PC-3 (cell line): ENCODE results near the gene DDX53. TPM values are rescaled to one million over a fixed set of nuclear protein-coding genes. Genes with fewer than 3 reads are reported as not detected.

Source experiments
- ATAC-seq: fragments of 200-7000 bp; cut with Tn5 transposase; 2 replicates; pipeline ENCODE4 v1.9.1; 2020; ENCODE audit warnings: mild to moderate bottlenecking, moderate library complexity
- BruUV-seq: library from RNA; stranded (reverse); fragments of 400-500 nt; replicated peaks from 2 replicates; lab custom pipeline; 2021; lab: Mats Ljungman, UMichigan
- CTCF ChIA-PET: fragments of 300-600 bp; sonication (Branson Sonifier 250); formaldehyde crosslinking; loops from one replicate; lab custom pipeline; 2022; ENCODE audit warnings: antibody characterized with exemption; lab: Charles Lee
- POLR2A ChIA-PET: fragments of 300-600 bp; sonication (Branson Sonifier 250); formaldehyde crosslinking; loops from one replicate; lab custom pipeline; 2022; ENCODE audit warnings: antibody characterized with exemption; ENCODE audit not compliant: unreplicated experiment; lab: Charles Lee
- DNase-seq: peaks from one replicate; pipeline ENCODE4 v3.0.0-alpha.2; 2015
- H2AFZ ChIP-seq: fragments of 300-600 bp; sonication (generic); 2 replicates; pipeline ENCODE4 v1.6.0; 2016; ENCODE audit warnings: antibody characterized with exemption, low read length
- H3F3A ChIP-seq: fragments of 300-600 bp; sonication (generic); one replicate; pipeline ENCODE4 v1.6.0; 2017; ENCODE audit warnings: antibody characterized with exemption, low read length, control low read depth, mild to moderate bottlenecking; ENCODE audit not compliant: unreplicated experiment
- H3K27ac ChIP-seq: fragments of 300-600 bp; sonication (generic); 2 replicates; pipeline ENCODE4 v1.5.1; 2016; ENCODE audit warnings: mild to moderate bottlenecking, low read length
- H3K27me3 ChIP-seq: fragments of 300-600 bp; sonication (generic); 2 replicates; pipeline ENCODE4 v1.6.1; 2016; ENCODE audit warnings: low read length, mixed read lengths
- H3K36me3 ChIP-seq: fragments of 300-600 bp; sonication (generic); 2 replicates; pipeline ENCODE4 v1.6.1; 2016; ENCODE audit warnings: low read depth, mixed run types, low read length, mixed read lengths
- H3K4me1 ChIP-seq: fragments of 300-600 bp; sonication (generic); 2 replicates; pipeline ENCODE4 v1.5.1; 2016; ENCODE audit warnings: low read length; ENCODE audit not compliant: insufficient read depth
- H3K4me2 ChIP-seq: fragments of 300-600 bp; sonication (generic); 2 replicates; pipeline ENCODE4 v1.6.0; 2016; ENCODE audit warnings: low read length
- H3K4me3 ChIP-seq: fragments of 300-600 bp; sonication (generic); 2 replicates; pipeline ENCODE4 v1.5.1; 2016; ENCODE audit warnings: mild to moderate bottlenecking, low read length, mixed read lengths
- H3K79me2 ChIP-seq: fragments of 300-600 bp; sonication (generic); 2 replicates; pipeline ENCODE4 v1.6.1; 2017; ENCODE audit warnings: low read length, mixed read lengths
- H3K9ac ChIP-seq: fragments of 300-600 bp; sonication (generic); 2 replicates; pipeline ENCODE4 v1.6.0; 2016; ENCODE audit warnings: mild to moderate bottlenecking, low read length
- H3K9me2 ChIP-seq: fragments of 300-600 bp; sonication (generic); replicated peaks from 2 replicates; pipeline ENCODE4 v1.6.1; 2016; ENCODE audit warnings: mixed run types, low read length, mixed read lengths
- H3K9me3 ChIP-seq: fragments of 300-600 bp; sonication (generic); 2 replicates; pipeline ENCODE4 v1.6.1; 2016; ENCODE audit warnings: low read length, mixed read lengths
- H4K20me1 ChIP-seq: fragments of 300-600 bp; sonication (generic); 2 replicates; pipeline ENCODE4 v1.6.1; 2016; ENCODE audit warnings: low read length, mixed read lengths
- EZH2 ChIP-seq: fragments of 300-600 bp; sonication (generic); IDR thresholded peaks from one replicate; pipeline ENCODE4 v1.6.1; 2017; ENCODE audit warnings: antibody characterized with exemption, mild to moderate bottlenecking, low read length; ENCODE audit not compliant: unreplicated experiment
- EZH2phosphoT487 ChIP-seq: fragments of 300-600 bp; sonication (generic); IDR thresholded peaks from 2 replicates; pipeline ENCODE4 v1.6.1; 2018; ENCODE audit warnings: mild to moderate bottlenecking, antibody characterized with exemption, low read length, borderline replicate concordance
- intact Hi-C: fragments of 100-400 bp; cut with micrococcal nuclease; formaldehyde crosslinking; loops from 2 replicates; pipeline ENCODE4 v1.9.0; 2023
- total RNA-seq: library from RNA; depleted of rRNA; stranded (reverse); fragments of >200 nt; gene quantifications from 2 replicates; pipeline ENCODE4 v1.2.3, GENCODE V29; 2014
- TF ChIP-seq, protein P1 (sequence below): fragments of 300-600 bp; sonication (generic); conservative IDR thresholded peaks from 2 replicates; pipeline ENCODE4 v1.5.1; 2017; ENCODE audit warnings: antibody characterized with exemption, low read depth, mild to moderate bottlenecking, low read length

The DDX53 gene
- total RNA-seq, 1 experiment from 2014 or later: not detected

DNA sequence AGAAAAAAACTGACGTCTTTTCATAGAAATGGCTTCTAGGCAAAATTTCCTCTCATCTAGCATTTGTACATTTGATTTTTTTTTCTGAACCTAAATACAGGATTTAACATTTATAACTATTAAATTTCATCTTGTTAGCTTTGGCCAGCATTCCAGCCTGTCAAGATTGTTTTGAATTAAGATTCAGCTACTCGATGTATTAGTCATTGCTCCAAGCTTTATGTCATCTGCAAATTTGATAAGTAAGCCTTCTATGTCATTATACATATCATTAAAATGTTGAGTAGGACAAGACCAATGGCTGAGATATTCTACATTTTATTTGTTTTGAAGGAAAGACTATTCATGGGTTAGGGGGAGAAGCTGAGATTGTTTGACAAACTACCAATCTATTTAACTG is 46.7 kb downstream of the DDX53 start:
- intact Hi-C loops: no loop called here
- Histone ChIP-seq H3K9me2 (no peaks in the 10 kb centered on the region), H3K4me3 (no peak overlapping the region), H3K79me2 (no peaks in the 10 kb centered on the region), H3K4me2 (no peak overlapping the region), H3F3A (no peaks in the 10 kb centered on the region), H4K20me1 (no peaks in the 10 kb centered on the region), H3K27me3 (no peaks in the 10 kb centered on the region), H3K27ac (no peak overlapping the region), H2AFZ (no peak overlapping the region), H3K4me1 (no peaks in the 10 kb centered on the region), H3K9ac (no peak overlapping the region), H3K36me3 (no peaks in the 10 kb centered on the region), H3K9me3 (no peaks in the 10 kb centered on the region)
- ATAC-seq: no peak
- DNase-seq: peak; percentile 4
- no peak for TF ChIP-seq EZH2
- no peak for TF ChIP-seq EZH2phosphoT487
- no TSS peak for BruUV-seq
- CTCF ChIA-PET: no interaction called here
- POLR2A ChIA-PET: no interaction called here

DNA sequence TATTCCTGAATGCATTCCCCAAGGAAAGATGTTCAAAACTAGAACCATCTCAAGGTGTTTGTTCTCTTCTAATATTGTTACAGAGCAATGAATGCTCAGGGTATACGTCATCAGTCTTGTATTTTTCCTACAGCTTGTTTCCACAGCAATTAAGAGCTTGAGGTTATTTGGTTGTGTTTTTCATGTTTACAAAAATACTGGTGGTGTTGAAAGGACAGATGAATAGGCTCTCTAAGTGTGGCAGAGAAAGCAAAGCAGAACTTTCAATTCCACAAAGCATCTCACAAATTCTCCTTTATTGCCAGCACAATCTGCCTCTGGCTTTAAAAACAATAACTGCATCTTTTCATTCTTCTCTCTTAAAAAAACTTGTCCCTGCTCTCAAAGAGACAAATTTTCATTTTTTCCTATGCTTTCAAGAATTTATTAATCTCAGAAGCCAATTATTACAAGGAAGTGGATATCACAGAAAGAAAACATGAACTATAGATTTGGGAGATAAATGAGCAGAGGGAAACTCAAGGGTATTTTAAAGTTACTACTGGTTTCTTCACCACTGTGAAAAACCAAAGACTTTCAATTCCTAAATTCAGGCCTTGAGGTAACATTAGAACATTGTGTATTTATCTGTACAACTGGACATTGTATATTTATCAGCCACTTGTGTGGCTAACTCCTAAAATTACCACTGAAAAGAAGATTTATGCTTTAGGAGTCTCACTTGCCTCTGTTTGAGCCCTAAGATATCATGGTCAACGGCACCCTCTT is 49.2 kb downstream of the DDX53 start:
- H3K4me1 ChIP-seq: no peaks in the 10 kb centered on the region
- ATAC-seq: no peak
- no peaks in the 10 kb centered on the region for H3K79me2 ChIP-seq
- CTCF ChIA-PET: no interaction called here
- no peaks in the 10 kb centered on the region for H3F3A ChIP-seq
- TF ChIP-seq EZH2: no peak
- TF ChIP-seq EZH2phosphoT487: no peak
- TF ChIP-seq, protein P1, sequence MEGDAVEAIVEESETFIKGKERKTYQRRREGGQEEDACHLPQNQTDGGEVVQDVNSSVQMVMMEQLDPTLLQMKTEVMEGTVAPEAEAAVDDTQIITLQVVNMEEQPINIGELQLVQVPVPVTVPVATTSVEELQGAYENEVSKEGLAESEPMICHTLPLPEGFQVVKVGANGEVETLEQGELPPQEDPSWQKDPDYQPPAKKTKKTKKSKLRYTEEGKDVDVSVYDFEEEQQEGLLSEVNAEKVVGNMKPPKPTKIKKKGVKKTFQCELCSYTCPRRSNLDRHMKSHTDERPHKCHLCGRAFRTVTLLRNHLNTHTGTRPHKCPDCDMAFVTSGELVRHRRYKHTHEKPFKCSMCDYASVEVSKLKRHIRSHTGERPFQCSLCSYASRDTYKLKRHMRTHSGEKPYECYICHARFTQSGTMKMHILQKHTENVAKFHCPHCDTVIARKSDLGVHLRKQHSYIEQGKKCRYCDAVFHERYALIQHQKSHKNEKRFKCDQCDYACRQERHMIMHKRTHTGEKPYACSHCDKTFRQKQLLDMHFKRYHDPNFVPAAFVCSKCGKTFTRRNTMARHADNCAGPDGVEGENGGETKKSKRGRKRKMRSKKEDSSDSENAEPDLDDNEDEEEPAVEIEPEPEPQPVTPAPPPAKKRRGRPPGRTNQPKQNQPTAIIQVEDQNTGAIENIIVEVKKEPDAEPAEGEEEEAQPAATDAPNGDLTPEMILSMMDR: no peak
- BruUV-seq: no TSS peak
- POLR2A ChIA-PET: no interaction called here
- no peaks in the 10 kb centered on the region for H3K9me3 ChIP-seq
- no peak overlapping the region for H3K4me3 ChIP-seq
- H3K9me2 ChIP-seq: no peaks in the 10 kb centered on the region
- intact Hi-C loops: no loop called here
- no peak overlapping the region for H3K27ac ChIP-seq
- no peaks in the 10 kb centered on the region for H3K36me3 ChIP-seq
- no peak overlapping the region for H2AFZ ChIP-seq
- DNase-seq: no peak
- H3K4me2 ChIP-seq: no peak overlapping the region
- no peaks in the 10 kb centered on the region for H4K20me1 ChIP-seq
- H3K9ac ChIP-seq: no peak overlapping the region
- H3K27me3 ChIP-seq: no peaks in the 10 kb centered on the region

DNA sequence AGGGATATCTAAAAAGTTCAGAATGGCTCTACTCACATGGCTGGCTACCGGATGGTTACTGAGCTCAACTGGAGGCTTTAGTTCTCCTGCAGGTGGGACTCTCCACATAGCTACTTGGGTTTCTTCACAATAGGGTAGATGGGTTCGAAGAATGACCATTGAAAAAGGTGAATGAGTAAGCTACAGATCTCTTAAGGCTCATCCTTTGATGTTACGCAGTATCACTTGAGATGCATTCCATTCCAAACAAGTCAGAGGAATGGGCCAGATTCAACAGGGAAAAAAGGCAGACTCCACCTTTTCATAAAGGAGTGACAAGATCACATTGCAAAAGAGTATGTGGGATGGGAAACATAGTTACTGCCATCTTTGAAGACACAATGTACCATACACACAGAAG is 52.6 kb downstream of the DDX53 start:
- no peak for DNase-seq
- Histone ChIP-seq H3K4me1 (no peaks in the 10 kb centered on the region), H3K27ac (no peak overlapping the region), H2AFZ (no peak overlapping the region), H3K79me2 (no peaks in the 10 kb centered on the region), H3K4me3 (no peak overlapping the region), H3K4me2 (no peak overlapping the region), H3K9me3 (no peaks in the 10 kb centered on the region), H4K20me1 (no peaks in the 10 kb centered on the region), H3K36me3 (no peaks in the 10 kb centered on the region), H3K9ac (no peak overlapping the region), H3K9me2 (no peaks in the 10 kb centered on the region), H3F3A (no peaks in the 10 kb centered on the region), H3K27me3 (no peaks in the 10 kb centered on the region)
- CTCF ChIA-PET: no interaction called here
- BruUV-seq: no TSS peak
- POLR2A ChIA-PET: no interaction called here
- intact Hi-C loops: no loop called here
- no peak for TF ChIP-seq EZH2
- TF ChIP-seq, protein P1: no peak
- no peak for TF ChIP-seq EZH2phosphoT487
- ATAC-seq: no peak
